ENCODE measurements around the gene OR52M1. TPM values are rescaled to one million over a fixed set of nuclear protein-coding genes. Genes with fewer than 3 reads are reported as not detected.
"Not testable (repeated sequence)": the region's sequence is repeated elsewhere in the genome, so short reads cannot be mapped to it uniquely, and the experiment has no call there.

OR52M1 gene, protein sequence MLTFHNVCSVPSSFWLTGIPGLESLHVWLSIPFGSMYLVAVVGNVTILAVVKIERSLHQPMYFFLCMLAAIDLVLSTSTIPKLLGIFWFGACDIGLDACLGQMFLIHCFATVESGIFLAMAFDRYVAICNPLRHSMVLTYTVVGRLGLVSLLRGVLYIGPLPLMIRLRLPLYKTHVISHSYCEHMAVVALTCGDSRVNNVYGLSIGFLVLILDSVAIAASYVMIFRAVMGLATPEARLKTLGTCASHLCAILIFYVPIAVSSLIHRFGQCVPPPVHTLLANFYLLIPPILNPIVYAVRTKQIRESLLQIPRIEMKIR
- polyA plus RNA-seq, result not detected

DNA sequence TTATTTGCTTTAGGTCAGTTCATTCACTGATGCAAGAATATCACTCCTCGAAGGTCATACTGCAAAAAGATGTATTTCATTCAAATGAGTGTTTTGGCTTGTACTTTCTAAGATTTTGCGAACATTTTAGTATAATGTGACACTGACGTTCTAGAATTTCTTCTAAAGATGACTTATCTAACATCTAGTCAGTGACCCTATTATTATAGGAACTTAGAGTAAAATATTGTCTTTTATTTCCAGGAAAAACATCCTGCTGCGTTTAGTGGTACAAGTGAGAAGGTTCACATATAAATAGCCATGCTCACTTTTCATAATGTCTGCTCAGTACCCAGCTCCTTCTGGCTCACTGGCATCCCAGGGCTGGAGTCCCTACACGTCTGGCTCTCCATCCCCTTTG lies at the start of gene OR52M1:
Gene OR52M1 (plus strand): TSS at position 301 of the 400 bp plus-strand sequence. CDS start 0 bp downstream, at position 301.
- H3K9me3 Mint-ChIP-seq, result no peaks in the 10 kb centered on the region
- no peak within 1 kb of the TSS for H3K27ac Mint-ChIP-seq
- no peak within 1 kb of the TSS for H3K4me3 Mint-ChIP-seq
- H3K27me3 Mint-ChIP-seq, result peaks cover 4% of the 10 kb centered on the region
- no peaks in the 10 kb centered on the region for H3K4me1 Mint-ChIP-seq
- no peaks in the 10 kb centered on the region for H3K36me3 Mint-ChIP-seq

DNA sequence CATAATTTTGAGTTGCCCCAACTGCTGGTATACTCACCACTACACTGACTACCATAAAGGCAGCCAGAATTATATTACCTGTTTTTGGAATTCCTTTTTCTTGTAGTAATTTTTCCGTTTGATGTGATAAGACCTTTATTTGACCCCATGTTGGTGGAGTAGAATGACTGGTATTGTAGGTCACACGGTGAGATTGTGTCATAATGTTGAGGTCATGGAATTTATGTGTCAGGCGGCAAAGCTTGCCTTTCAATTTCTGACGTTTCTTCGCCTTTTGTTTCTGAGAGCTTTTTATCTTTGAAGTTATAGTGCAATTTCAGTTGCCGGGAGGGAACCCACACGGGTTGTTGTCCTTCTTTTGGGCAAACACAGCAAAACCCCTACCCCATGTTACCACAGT lies 49.5 kb upstream of the OR52M1 start:
- Mint-ChIP-seq H3K4me3 (no peak overlapping the region), H3K27ac (peak overlapping the region in 1 of 3 donors; percentile 69)

DNA sequence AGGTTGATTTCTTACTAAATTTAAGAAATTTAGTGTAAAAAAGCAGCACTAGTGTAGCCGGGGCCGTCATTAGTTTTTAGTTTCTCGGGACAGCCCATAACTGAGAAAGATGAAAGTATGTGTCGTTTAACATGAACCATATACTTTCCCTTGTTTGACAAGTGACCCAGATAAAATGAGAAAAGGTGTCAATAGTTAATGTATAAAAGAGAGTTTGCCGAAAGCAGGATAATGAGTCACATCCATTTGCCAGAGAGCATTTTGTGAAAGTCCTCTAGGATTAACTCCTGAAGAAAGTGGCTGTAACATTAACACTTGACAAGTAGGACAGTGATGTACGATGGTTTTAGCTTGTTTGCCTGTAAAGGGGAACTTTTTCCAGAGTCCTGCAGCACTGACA lies 49.0 kb upstream of the OR52M1 start:
- peaks cover 0 to 1% (median 0%) of the 10 kb centered on the region in 3 donors for H3K9me3 Mint-ChIP-seq
- no peak overlapping the region for H3K4me3 Mint-ChIP-seq
- H3K27me3 Mint-ChIP-seq, result peaks cover 4% of the 10 kb centered on the region
- peak overlapping the region in 1 of 3 donors; percentile 69 for H3K27ac Mint-ChIP-seq
- peaks cover 0 to 5% (median 4%) of the 10 kb centered on the region in 3 donors for H3K4me1 Mint-ChIP-seq
- H3K36me3 Mint-ChIP-seq, result no peaks in the 10 kb centered on the region

More for the DNA sequence above, 49.5 kb upstream of the OR52M1 start:
- H3K4me1 Mint-ChIP-seq, result peaks cover 0 to 5% (median 4%) of the 10 kb centered on the region in 3 donors
- H3K36me3 Mint-ChIP-seq, result no peaks in the 10 kb centered on the region
- peaks cover 2% of the 10 kb centered on the region for H3K27me3 Mint-ChIP-seq
- peaks cover 0 to 1% (median 0%) of the 10 kb centered on the region in 3 donors for H3K9me3 Mint-ChIP-seq

DNA sequence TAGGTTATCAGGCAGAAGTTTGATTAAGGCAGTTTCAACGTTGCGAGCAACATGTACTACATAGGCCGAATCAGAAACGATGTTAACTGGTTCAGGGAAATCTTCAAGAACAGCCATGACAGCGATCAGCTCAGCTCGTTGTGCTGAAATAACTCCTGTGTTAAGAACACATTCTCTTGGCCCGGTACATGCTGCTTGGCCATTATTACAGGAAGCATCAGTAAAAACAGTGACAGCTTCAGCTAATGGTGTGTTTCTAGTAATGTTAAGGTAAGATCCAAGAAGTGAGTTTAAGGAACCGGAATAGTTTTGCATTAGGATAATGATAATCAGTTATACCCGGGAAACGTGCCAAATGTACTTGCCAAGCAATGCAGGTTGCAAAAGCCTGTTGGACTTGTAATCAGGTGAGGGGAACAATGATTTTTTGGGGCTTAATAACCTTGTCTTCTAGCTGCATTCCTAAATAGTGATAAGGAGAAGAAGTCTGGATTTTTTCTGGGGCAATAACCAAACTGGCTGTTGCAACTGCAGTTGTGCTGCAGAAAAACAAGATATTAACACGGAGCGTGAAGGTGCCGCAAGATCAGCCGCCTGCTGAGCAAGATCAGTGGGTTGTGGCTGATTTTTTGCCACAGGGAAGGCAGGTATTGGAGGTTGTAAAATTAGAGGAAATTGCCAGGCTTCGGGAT lies 48.3 kb upstream of the OR52M1 start:
- Mint-ChIP-seq H3K4me1 (peaks cover 0 to 5% (median 4%) of the 10 kb centered on the region in 3 donors), H3K36me3 (no peaks in the 10 kb centered on the region), H3K9me3 (no peaks in the 10 kb centered on the region), H3K4me3 (no peak overlapping the region), H3K27me3 (peaks cover 4% of the 10 kb centered on the region), H3K27ac (no peak overlapping the region)

DNA sequence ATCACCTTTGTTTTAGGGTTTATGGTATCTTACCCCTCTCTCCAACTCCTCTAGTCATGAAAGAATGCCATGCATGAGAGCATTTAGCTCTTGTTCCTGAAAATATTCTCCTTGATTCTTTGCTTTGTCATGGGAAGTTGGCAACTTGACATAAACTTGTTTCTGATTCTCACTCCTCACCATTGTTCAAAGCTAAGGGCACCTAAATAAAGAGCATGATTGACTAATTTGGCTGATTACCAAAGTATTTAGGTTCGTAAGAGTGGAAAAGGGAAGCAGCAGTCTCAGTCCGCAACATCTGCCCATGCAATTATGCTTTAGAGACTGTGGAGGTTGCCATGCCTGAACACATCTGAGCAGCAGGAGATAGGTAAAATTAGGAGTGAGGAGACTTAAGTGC lies 36.1 kb upstream of the OR52M1 start:
- Mint-ChIP-seq H3K4me1 (no peaks in the 10 kb centered on the region), H3K4me3 (no peak overlapping the region), H3K36me3 (no peaks in the 10 kb centered on the region), H3K27ac (no peak overlapping the region), H3K9me3 (peaks cover 7 to 9% (median 8%) of the 10 kb centered on the region in 3 donors), H3K27me3 (peaks cover 9% of the 10 kb centered on the region)

DNA sequence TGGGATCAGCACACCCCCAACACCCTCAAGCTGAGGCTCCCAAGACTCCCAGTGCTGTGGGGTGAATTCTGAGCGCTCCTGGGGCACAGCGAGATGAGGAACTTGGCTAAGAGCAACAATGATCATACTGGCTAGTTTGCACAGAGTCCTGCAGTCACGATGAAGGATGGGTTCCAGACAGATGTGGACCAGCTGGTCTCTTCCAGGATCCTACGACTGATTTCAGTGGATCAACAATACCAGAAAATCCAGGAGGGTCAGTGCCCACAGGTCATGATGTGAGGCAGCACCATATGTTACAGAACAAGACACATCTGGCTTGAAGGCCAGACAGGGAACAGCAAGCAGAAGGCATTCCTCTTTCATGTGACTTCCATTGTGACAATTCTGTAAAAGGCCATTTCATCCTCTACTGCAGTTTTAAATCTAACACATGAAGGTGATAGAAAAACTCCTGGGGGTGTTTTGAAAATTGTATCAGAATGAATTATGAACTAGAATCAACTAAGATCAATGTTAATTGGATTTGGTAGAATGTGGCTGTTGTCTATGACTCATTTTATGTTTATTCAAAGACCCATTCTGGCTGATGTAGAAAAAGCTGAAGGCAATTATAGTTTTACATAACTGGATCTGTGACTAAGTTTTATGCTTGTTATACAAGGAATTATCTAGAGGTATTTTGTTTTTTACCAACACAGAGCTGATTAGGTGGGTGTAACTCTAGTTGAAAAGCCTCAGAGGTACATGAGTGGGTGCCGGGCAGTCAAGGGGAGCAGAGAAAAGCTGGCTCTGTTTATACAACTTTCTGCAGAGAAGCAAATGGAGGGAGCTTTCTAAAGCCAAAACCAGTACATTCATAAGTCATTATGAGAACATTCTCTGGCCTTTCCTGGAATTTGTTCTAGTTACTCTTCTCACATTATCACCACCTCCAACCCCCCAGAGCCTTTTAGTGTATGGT lies 33.4 kb upstream of the OR52M1 start:
- peaks cover 7 to 9% (median 8%) of the 10 kb centered on the region in 3 donors for H3K9me3 Mint-ChIP-seq
- H3K36me3 Mint-ChIP-seq, result no peaks in the 10 kb centered on the region
- no peak overlapping the region for H3K27ac Mint-ChIP-seq
- peaks cover 0 to 1% (median 0%) of the 10 kb centered on the region in 3 donors for H3K4me1 Mint-ChIP-seq
- peaks cover 4% of the 10 kb centered on the region for H3K27me3 Mint-ChIP-seq
- H3K4me3 Mint-ChIP-seq, result peak overlapping the region in 1 of 4 donors; percentile 7

DNA sequence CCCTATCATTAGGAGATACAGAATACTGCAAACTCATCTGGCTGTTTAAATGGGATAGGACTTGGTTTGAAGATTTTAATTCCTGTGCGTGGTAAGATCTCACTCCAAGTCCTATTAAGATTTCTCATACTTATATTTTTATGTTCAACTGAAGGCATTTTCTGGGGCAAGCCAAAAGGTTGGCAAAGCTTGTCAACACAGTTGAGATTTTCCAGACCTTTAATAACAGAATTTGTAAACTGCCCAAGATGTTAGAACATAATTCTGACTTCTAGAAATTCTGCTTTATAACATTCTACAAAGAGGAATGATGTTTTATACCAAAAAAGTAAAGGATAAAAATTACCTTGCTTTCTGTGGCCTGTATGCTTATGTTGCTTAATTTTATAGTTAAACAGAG lies 30.8 kb upstream of the OR52M1 start:
- H3K36me3 Mint-ChIP-seq, result no peaks in the 10 kb centered on the region
- no peak overlapping the region for H3K27ac Mint-ChIP-seq
- H3K9me3 Mint-ChIP-seq, result no peaks in the 10 kb centered on the region
- no peak overlapping the region for H3K4me3 Mint-ChIP-seq
- peaks cover 9% of the 10 kb centered on the region for H3K27me3 Mint-ChIP-seq
- H3K4me1 Mint-ChIP-seq, result peaks cover 0 to 1% (median 0%) of the 10 kb centered on the region in 3 donors

DNA sequence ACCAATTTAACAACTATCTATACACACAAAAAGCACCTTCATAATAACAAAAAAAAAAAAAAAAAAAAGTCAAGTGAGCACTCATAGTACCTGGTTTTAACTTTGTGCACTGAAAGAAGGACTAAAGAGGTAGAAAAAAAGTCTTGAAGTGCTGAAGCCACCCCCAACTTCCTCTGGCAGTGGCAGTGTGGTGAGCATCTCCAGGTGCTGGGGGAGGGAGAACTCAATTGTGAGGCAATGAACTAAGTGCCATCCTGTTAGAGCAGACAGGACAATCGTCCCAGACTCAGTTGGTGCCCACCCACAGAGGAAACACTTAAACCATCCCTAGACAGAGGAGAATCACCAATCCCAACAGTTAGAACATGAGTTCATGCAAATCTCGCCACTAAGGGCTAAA lies 22.7 kb upstream of the OR52M1 start:
- Mint-ChIP-seq H3K9me3 (no peaks in the 10 kb centered on the region), H3K4me3 (no peak overlapping the region), H3K27ac (no peak overlapping the region), H3K4me1 (no peaks in the 10 kb centered on the region), H3K36me3 (no peaks in the 10 kb centered on the region), H3K27me3 (peaks cover 11% of the 10 kb centered on the region)

DNA sequence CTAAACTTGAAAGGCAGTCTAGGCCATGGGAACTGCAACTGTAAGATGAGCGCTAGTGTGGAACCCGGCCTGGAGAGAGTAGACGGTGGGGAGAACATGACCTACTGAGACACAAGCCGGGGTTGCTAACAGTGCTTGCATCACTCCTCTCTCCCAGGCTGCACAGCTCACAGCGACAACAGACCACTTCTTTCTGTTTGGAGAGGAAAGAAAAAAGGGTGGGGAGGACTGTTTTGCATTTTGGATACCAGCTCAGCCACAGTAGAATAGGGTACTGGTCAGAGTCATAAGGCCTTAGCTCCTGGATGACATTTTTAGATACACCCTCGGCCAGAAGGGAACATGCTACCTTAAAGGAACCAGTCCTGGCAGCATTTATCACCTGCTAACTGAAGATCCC lies 22.2 kb upstream of the OR52M1 start:
- no peaks in the 10 kb centered on the region for H3K4me1 Mint-ChIP-seq
- H3K27ac Mint-ChIP-seq, result no peak overlapping the region
- H3K27me3 Mint-ChIP-seq, result peaks cover 11% of the 10 kb centered on the region
- no peaks in the 10 kb centered on the region for H3K9me3 Mint-ChIP-seq
- no peak overlapping the region for H3K4me3 Mint-ChIP-seq
- no peaks in the 10 kb centered on the region for H3K36me3 Mint-ChIP-seq

DNA sequence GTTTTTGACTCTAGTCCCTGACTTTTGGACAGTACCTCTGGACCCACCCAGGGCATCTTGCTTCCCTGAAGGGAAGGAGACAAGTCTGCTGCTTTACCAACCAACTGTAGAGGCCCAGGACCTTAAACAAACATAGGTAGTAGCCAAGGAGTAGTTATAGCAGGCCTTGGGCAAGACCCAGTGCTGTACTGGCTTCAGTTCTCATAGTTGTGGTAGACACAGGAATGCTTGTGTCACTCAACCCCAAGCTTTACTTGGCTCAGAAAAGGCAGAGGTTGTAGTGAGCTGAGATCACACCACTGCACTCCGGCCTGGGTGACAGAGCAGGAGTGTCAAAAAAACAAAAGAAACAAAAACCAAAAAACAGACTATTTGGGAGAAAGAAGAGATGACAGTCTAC lies 21.3 kb upstream of the OR52M1 start:
- Mint-ChIP-seq H3K27ac (no peak overlapping the region), H3K36me3 (no peaks in the 10 kb centered on the region), H3K4me3 (no peak overlapping the region), H3K4me1 (no peaks in the 10 kb centered on the region), H3K27me3 (peaks cover 10% of the 10 kb centered on the region), H3K9me3 (no peaks in the 10 kb centered on the region)

DNA sequence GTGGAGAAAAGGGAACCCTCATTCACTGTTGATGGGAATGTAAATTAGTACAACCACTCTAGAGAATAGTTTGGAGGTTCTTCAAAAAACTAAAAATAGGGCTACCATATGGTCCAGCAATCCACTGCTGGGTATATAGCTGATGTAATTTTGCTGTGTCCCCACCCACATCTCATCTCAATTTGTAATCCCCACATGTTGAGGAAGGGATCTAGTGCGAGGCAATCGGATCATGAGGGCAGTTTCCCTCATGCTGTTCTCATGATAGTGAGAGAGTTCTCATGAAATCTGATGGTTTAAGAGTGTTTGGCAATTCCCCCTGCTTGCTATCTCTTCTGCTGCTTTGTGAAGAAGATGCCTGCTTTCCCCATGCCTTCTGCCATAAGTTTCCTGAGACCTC lies 17.1 kb upstream of the OR52M1 start:
- Mint-ChIP-seq H3K9me3 (no peaks in the 10 kb centered on the region), H3K27me3 (peaks cover 8% of the 10 kb centered on the region), H3K27ac (no peak overlapping the region), H3K36me3 (no peaks in the 10 kb centered on the region), H3K4me1 (no peaks in the 10 kb centered on the region), H3K4me3 (no peak overlapping the region)

DNA sequence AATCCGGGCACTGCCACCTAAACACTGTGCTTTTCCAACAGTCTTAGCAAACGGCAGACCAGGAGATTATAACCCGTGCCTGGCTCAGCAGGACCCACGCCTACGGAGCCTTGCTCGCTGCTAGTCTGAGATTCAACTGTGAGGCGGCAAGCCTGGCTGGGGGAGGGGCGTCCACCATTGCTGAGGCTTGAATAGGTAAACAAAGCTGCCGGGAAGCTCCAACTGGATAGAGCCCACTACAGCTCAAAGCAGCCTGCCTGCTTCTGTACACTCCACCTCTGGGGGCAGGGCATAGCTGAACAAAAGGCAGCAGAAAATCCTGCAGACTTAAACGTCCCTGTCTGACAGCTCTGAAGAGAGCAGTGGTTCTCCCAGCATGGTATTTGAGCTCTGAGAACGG lies 13.3 kb upstream of the OR52M1 start:
- H3K4me1 Mint-ChIP-seq, H3K36me3 Mint-ChIP-seq: not testable (repeated sequence)

DNA sequence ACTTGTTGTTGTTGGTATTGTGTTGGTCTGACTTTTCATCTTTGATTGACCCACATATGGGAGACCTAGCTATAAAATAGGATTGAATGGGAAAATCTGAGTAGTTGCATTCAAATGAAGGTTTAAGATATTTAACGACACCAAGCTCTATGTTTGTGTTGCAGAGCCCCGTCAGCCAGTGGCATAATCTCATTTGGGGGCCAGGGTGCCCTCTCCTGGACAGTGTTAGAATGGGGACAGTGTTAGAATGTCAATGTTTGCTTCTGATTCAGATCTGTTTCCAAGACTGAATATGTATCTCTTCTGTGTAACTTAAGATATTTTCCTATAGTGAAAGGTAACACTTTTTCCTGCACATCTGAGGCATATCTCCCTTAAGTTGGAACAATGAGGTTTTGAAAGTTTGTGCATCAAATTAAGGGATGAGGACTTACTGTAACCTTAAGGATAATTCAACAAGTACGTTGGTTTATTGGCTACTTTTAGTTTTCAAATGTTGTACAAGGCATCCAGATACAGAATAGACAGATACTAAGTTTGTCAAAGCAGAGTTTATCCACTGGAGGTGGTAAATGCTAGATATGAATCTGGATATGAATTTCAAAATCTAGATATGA lies 5.3 kb upstream of the OR52M1 start:
- H3K4me3 Mint-ChIP-seq, result no peak overlapping the region
- H3K27me3 Mint-ChIP-seq, result peaks cover 4% of the 10 kb centered on the region
- no peak overlapping the region for H3K27ac Mint-ChIP-seq
- no peaks in the 10 kb centered on the region for H3K9me3 Mint-ChIP-seq
- no peaks in the 10 kb centered on the region for H3K4me1 Mint-ChIP-seq
- no peaks in the 10 kb centered on the region for H3K36me3 Mint-ChIP-seq

More for the DNA sequence above, 13.3 kb upstream of the OR52M1 start:
- not testable (repeated sequence) for H3K9me3 Mint-ChIP-seq, H3K27ac Mint-ChIP-seq, H3K4me3 Mint-ChIP-seq
- peaks cover 12% of the 10 kb centered on the region for H3K27me3 Mint-ChIP-seq

DNA sequence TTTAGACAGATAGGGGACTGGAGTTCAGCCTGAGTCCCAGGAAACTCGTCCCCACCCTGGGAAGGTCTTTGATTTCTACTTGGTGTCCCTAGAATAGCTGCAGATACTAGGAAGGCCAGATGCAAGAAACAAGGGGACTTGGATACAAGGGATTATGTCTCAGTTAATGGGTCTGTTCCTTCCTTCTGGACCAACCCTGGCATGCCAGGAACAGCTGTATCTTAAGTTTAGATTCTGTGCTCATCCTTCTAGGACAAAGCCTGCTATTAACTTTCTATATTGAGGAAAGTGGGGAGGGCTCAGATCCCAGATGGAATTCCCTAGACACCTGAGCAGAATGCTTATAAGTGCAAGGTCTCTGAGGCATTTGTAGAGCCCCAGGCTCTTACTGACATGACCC lies 3.9 kb upstream of the OR52M1 start:
- Mint-ChIP-seq H3K4me3 (no peak overlapping the region), H3K9me3 (no peaks in the 10 kb centered on the region), H3K4me1 (no peaks in the 10 kb centered on the region), H3K36me3 (no peaks in the 10 kb centered on the region), H3K27me3 (no peaks in the 10 kb centered on the region), H3K27ac (no peak overlapping the region)
